LNCAP (cell line): ENCODE data around the gene SMIM33.

Experiments
- CTCF ChIP-seq: fragments of 450-650 bp; IDR thresholded peaks from 2 replicates; pipeline ENCODE4 v1.5.1; 2017; ENCODE audit warnings: mild to moderate bottlenecking

SMIM33 gene

GRCh38 chr5:139460455-139460854, 10.3 kb upstream of the SMIM33 start:
- no peak for TF ChIP-seq CTCF

GRCh38 chr5:139461176-139461575, 9.6 kb upstream of the SMIM33 start:
- no peak for TF ChIP-seq CTCF

- TF ChIP-seq CTCF: no peak
These were observed 9.1 kb upstream of the SMIM33 start for GRCh38 chr5:139461698-139462097.

GRCh38 chr5:139462586-139463276, 8.1 kb upstream of the SMIM33 start, which contains the start of gene ECSCR:
Gene ECSCR (minus strand): TSS chr5:139462743. CDS start chr5:139462670, 73 bp downstream.
- TF ChIP-seq CTCF: no peak

- no peak for TF ChIP-seq CTCF
These were observed 2.3 kb upstream of the SMIM33 start for GRCh38 chr5:139468421-139468931.

- TF ChIP-seq CTCF: no peak
These were observed 1.7 kb downstream of the SMIM33 start for GRCh38 chr5:139472386-139473030.

- TF ChIP-seq CTCF: no peak
These were observed 2.3 kb downstream of the SMIM33 start for GRCh38 chr5:139473105-139473504.
